Stimulated activated CD4-positive, alpha-beta T cell treated with anti-CD3 and anti-CD28 coated beads, Interleukin-15, amount 100 ng/mL, for 24 hours (primary cell): ENCODE results near the gene ABTB1.

Experiments
- DNase-seq: peaks from one replicate; pipeline ENCODE4 v3.0.0-alpha.2; 2020

Gene ABTB1

DNA sequence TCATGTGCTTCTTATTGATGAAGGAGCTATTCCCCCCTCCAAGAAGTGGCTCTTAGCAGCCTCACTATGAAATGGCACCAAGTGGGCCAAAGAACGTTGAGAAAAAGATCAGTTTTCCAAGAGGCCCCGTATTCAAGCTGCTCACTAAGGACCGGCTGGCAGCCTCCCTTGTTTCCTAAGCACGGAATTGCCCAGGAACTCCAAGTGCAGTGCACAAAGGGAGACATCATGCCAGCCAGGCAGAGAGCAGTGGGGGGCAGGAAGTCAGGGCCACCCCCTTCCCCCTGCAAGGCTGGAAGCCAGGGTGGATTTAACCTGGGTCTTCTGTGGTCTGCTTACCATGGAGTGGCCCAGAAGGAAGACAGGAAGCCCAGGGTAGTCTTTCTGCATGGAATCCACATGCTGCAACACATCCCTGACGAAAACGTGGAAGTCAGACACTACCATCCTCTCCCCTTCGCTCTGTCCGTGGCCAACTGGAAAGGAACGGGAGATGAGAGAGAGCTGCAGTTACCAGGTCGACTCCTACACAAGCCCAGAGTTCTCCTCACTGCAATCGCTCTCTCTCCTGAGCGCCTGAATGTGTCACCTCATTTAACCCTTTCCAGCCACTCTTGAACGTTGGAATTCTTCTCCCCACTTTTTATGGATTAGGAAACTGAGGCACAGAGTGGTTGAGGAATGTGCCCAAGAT is 49.5 kb downstream of the ABTB1 start:
- DNase-seq, result no peak

DNA sequence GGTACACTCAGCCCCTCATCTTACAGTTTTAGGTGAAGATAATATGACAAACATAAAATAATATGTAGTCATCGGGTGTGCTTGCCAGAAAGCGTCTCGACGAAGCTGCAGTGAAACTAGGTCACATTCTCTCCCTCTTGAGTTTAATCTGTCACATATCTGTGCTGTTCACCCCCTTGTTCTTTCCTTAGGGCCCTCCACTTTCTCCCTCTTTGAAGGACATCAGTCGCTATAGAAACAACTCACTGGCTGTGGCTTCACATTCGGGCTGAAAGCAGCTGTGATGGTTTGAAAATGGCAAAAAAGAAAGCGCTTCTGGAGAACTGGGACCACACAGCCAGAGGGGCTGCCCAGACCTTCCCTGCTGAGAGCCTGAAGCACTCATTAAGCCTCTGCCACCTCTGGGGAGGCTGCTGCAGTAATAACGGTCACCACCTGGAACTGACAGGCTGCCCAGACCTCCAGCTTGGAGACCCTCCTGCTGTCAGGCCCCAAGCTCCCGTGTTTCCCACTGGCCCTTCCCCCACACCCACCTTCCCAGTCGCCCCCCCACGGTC is 50.3 kb downstream of the ABTB1 start:
- DNase-seq, result no peak

DNA sequence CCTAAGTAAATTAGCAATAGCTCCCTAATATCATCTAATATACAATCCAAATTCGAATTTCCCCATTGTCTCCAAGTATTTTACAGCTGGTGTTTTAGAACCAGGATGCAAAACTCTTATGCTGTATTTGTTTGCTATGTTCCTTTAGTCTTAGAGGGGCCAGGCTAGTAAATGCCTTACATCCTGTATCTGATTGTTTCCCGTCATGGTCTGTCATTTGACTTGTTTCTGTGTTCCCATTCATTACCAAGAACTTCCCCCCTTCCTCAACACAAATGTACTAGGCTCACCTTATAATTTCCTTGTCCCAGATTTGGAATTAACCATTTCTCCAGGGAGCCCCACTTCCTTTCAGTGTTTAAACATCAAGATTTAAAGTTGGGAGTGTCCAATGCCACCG is 54.1 kb downstream of the ABTB1 start:
- no peak for DNase-seq

DNA sequence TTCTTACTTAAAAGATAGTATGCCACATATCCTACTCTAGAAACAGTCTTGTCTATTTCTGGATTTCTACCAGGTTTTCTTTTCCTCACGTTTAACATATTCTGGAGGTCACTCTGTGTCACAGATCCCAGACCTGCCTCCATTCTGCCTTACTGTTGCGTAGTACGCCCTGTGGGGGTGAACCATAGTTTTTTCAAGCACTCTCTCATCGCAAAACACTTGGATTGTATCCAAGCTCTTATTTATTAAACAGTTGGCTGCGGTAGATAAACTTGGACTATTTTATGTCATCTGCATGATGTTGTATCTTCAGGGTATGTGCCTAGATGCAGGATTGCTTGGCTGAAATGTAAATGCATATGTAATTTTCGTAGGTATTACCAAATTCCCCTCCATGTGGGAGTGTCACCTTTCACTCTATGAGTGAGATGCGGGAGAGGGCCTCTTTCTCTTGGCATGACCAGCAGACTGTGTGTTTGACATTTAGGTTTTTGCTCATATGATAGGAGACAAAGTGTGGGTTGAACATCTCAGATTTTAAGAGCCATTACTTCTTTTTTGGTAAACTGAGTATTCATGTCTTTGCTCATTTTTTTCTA is 55.8 kb downstream of the ABTB1 start:
- no peak for DNase-seq

DNA sequence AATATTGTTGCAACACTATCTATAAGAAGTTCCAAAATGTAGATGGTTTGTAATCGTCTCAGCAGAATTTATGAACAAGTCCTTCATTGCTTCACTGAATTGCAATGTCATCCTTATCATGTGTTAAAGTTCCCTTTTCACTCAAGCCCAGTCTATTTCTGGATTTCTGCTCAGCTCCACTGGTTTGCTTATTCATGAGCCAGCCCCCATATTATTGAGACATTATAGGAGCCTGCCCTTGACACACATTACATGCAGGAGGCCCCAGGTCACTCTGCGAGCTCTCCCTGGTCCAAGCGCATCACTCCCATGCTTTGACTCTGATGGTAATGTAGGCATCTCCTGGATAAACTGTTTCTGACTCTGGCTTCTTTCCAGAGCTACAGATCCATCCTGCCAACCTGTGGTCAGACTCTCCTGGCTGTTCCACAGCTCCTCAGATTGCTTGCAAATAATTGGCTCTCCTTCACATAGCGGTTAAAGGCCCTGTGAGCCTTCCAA is 56.9 kb downstream of the ABTB1 start:
- DNase-seq, result no peak

DNA sequence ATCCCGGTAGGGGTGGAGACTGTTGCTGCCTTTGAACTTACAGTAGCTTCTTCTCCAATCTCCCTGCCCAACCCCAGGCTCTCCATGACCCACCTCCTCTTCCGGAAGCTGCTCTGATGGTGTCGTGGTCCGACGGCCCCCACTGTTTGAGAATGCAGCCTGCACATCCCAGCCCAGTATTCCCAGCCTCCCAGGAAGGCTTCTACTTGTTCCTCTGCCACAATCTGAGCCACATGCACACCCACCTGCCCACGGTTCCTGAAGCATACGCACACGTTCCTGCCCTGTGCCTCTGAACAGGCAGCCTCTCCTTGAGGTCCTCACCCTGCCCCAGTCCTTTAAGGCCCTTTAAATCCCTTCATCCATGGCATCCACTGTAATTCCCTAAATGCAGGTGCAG is 57.4 kb downstream of the ABTB1 start:
- DNase-seq, result no peak
